Left lobe of liver (tissue), 2 donors: ENCODE data around the gene TEX264. TPM values are rescaled to one million over a fixed set of nuclear protein-coding genes. Genes with fewer than 3 reads are reported as not detected.
A peak's percentile ranks its signal among the peaks of the same experiment; 100 is the strongest.
"Not testable (repeated sequence)": the region's sequence is repeated elsewhere in the genome, so short reads cannot be mapped to it uniquely, and the experiment has no call there.

Experiments
- ATAC-seq: fragments of 200-7000 bp; cut with Tn5 transposase; one replicate; pipeline ENCODE4 v1.9.1; 2020; ENCODE audit warnings: mild to moderate bottlenecking, moderate library complexity
- DNase-seq: peaks from one replicate; pipeline ENCODE4 v3.0.0-alpha.2; 2020; ENCODE audit warnings: low spot score
- total RNA-seq: library from RNA; stranded (reverse); gene quantifications from one replicate; pipeline ENCODE4 v1.2.1, GENCODE V29; 2021
- donor health status: DM: no; HTN: no; CAD: no; lungs with moderate emphysema.
- donor health status: DM: no; HTN: yes; CAD: no.

Gene TEX264
- total RNA-seq, 1 donor from 2014 or later, result 39.2 TPM

- ATAC-seq, result no peak
- DNase-seq, result peak; percentile 38
Measured at GRCh38 chr3:51712963-51713362, 41.9 kb downstream of the TEX264 start.

- DNase-seq, result peak; percentile 41
- no peak for ATAC-seq
Measured at GRCh38 chr3:51715231-51715976, 44.4 kb downstream of the TEX264 start.

GRCh38 chr3:51715977-51716294, 44.9 kb downstream of the TEX264 start:
- DNase-seq (no peak), ATAC-seq (no peak)

GRCh38 chr3:51716805-51717204, 45.8 kb downstream of the TEX264 start:
- DNase-seq, result peak; percentile 28
- ATAC-seq, result no peak

DNA sequence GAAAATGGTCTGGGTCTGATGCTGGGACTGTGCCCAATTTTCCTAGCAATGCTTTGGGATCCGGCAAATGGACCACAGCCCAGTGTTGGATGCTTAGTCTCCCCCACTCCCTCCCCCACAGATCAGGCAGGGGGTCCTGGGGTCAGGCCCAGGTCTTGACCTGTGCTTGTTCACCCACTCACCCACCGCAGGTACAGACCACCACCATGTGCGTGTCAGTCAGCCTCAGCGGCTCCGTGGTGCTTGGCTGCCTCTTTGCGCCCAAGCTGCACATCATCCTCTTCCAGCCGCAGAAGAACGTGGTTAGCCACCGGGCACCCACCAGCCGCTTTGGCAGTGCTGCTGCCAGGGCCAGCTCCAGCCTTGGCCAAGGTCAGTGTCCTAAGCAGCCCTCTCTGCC, 46.4 kb downstream of the TEX264 start:
- ATAC-seq, result no peak
- no peak for DNase-seq

DNA sequence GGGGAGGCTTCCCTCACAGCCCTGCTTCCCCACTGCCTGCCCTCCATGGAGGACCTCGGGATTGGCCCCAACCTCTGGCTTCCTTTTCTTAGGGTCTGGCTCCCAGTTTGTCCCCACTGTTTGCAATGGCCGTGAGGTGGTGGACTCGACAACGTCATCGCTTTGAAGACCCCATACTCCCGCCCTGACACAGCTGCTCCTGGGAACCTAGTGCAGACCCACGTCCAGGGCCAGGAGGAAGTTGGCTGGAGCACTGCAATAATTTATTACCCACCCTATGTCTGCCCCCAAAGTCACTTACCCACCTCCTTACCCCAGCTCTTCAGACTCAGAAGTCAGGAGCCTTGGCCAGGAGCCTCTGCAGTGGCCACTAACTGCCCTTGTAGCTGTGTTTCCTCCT, 46.9 kb downstream of the TEX264 start:
- ATAC-seq (no peak), DNase-seq (peak; percentile 42)

GRCh38 chr3:51718547-51719409, 47.7 kb downstream of the TEX264 start:
- peak; percentile 73 for DNase-seq
- ATAC-seq, result peak; percentile 98

DNA sequence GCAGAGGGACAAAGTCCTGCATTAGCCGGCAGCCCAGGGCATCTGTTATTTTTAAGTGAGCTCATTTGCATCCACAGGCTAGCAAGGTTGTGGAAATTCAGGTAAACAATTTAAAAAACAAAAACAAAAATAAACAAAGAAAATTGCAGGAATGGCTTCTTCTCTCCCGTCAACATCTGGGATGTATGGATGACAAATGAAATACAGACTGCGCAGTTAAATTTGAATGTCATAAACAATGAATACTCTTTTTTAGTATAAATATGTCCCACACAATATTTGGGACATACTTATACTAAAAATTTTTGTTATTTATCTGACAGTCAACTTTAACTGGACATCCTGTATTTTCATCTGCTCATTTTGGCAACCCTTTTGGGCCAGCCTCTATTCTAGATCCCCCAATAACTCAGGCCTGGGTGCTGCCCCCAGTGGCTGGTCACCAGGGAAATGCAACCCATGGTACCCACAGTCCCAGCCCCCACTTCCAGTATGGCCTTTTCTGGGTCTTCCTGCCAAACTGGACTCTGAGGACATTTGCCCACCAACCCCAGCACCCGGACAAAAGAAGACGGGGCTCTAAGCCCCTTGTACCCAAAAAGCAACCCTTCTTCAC, 48.5 kb downstream of the TEX264 start:
- no peak for DNase-seq
- no peak for ATAC-seq

DNA sequence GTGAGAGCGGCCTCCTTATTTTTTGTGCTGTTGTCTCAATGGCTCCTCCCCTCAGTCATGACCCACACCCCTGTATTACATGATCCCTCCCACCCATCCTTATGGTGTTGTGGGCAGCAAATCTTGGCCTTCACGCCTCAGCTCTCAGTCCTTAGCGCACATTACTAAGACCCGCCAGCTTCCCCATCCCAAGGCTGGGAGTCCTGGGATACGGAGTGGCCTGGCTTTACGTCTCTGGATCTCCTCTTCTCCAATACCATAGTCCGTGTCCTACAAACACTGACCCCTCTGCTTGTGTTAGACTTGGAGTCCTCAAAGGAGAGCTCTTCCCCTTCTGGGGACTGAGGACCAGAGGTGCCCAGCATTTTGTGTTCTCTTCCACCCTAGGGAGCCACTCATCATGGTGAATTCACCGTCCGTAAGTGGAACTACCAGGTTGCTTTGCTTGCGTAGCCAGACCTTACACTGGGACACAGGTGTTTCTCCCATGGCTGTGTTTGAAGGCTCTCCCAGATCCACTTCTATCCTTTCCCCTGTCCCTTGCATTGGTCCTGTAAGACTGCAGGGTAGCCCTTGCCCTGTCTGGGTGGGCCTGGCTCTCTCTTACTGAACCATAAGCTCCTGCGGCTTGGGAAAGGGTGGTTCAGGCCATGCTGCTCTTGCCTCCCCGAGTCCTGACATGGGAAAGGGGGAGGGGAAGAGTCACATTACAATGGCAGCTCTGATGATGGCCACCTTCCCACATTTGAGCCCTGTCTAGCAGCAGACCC, 49.4 kb downstream of the TEX264 start:
- DNase-seq (no peak), ATAC-seq (no peak)

DNA sequence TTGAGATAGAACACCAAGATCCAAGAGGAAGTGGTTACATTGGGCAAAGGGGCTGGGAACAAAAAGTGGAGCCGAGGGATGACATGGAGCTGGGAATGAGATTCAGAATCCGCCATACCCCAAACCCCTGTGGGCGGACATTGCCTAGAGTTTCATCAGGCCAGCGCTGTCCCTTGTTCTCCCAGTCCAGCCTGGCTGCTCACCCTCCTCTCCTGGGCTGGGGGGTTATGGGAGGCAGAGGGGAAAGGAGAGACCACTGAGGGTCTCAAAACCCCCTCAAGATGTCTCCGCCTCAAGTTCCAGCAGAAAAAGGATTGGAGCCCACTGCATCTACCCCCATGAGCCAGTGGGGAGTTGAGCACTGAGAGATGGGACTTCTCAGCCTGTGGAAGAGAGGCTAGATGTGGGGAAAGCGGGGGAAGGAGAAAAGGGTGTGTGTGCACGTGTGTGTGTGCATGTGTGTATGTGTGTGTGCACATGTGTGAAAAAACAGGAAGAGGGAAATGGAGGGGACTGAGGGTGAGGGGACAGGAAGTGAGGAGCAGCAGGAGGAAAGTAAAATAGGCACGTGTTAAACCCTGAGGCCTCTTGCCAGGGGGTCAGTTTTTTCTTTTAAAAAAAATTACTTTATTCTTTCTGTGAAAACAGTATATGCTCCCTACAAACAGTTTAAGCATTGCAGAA, 50.2 kb downstream of the TEX264 start:
- ATAC-seq (no peak), DNase-seq (no peak)

DNA sequence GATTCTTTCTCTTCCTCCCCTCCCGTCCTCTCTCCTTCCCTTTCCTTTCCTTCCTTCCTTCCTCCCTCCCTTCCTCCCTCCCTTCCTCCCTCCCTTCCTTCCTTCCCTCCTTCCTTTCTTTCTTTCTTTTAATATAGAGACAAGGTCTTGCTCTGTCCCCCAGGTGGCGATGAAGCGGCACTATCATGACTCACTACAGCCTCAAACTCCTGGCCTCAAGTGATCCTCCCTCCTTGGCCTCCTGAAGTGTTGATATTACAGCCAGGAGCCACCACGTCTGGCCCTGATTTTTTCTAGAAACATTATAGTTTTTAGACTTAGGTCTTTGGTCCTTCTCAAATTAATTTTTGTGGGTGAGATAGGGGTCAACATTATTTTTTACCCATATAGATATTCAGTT, 51.3 kb downstream of the TEX264 start:
- no peak for DNase-seq
- no peak for ATAC-seq

- no peak for ATAC-seq
- DNase-seq, result no peak
Measured at GRCh38 chr3:51727500-51727899, 56.4 kb downstream of the TEX264 start.

DNA sequence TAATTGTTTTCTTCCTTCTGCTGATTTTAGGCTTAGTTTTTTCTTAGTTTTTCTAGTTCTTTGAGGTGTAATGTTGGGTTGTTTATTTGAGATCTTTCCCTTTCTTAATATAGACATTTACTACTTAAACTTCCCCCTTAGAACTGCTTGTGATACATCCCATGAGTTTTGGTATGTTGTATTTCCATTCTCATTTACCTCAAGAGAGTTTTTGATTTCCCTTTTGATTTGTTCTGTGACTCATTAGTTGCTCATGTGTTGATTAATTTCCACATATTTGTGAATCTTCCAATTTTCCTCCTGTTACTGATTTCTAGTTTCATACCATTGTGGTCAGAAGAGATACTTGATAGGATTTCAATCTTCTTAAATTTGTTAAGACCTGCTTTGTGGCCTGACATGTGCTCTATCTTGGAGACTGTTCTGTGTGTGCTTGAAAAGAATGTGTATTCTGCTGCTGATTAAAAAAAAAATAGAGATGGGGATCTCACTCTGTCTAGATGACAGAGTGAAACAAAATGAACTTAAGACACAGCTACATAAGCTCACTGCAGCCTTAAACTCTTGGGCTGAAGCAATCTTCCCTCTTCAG, 58.1 kb downstream of the TEX264 start:
- ATAC-seq (no peak), DNase-seq (no peak)

DNA sequence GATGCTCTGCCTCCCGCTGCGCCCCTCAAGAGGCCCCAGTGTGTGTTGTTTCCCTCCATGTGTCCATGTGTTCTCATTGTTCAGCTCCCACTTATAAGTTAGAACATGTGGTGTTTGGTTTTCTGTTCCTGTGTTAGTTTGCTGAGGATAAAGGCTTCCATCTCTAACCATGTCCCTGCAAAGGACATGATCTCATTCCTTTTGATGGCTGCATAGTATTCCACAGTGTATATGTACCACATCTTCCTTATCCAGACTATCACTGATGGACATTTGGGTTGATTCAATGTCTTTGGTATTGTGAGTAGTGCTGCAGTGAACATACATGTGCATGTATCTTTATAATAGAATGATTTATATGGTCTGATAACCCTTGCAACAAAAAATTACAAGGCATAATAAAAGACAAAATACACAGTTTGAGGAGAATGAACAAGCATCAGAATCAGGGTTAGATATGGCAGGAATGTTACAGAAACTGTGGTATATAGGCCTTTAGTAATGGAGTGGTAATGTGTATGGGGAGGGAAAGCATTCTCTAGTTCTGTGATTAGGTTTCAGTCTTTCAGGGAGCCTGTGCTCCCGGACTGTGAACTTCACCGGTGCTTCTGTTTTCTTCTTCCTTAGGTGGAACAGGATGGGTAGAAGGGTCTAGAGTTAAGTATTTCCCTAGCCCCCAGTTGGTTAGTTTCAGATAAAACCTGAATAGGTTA, 63.0 kb downstream of the TEX264 start:
- ATAC-seq (no peak), DNase-seq (no peak)

- DNase-seq (no peak), ATAC-seq (no peak)
Measured at GRCh38 chr3:51734572-51734907, 63.5 kb downstream of the TEX264 start.

DNA sequence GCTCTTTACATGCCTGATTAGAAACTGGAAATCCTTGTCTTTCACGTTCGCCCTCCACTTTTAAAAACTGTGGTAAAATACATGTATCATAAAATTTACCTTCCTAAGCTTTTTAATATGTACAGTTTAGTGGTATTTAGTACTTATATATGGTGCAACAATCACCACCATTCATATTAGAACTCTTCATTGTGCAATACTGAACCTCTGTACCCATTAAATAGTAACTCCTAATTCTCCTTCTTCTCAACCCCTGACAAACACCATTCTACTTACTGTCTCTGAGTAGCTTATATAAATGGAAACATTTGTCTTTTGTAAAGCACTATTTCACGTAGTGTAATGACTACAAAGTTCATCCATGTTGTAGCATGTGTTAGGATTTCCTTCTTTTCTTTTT, 64.0 kb downstream of the TEX264 start:
- DNase-seq (no peak), ATAC-seq (no peak)

GRCh38 chr3:51735950-51736349, 64.9 kb downstream of the TEX264 start:
- ATAC-seq (no peak), DNase-seq (no peak)

DNA sequence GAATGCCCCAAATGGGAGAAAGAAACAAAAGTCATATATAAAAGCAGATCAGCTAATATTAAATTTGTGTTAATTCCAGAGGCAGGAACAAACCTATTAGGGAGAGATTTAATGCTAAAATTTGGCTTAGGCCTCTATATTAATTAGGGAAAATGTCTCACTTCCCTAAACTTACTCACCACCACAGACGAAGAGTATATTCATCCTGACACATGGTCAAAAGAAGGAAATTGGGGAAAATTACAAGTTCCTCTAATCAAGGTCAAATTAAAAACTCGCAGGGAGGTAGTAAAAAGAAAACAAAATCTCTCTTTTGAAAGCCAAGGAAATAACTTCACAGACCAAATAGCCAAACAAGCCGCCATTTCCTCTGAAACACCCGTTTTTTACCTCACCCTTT, 68.1 kb downstream of the TEX264 start:
- no peak for ATAC-seq

GRCh38 chr3:51742320-51742719, 71.3 kb downstream of the TEX264 start:
- not testable (repeated sequence) for DNase-seq, ATAC-seq

More for the DNA sequence above, 68.1 kb downstream of the TEX264 start:
- no peak for DNase-seq

GRCh38 chr3:51742978-51743377, 71.9 kb downstream of the TEX264 start:
- not testable (repeated sequence) for ATAC-seq

More at GRCh38 chr3:51742978-51743377, 71.9 kb downstream of the TEX264 start:
- DNase-seq, result not testable (repeated sequence)
